Hepatocyte (in vitro differentiated cells): ENCODE results near the gene MIOX. TPM values are rescaled to one million over a fixed set of nuclear protein-coding genes. Genes with fewer than 3 reads are reported as not detected.

Experiments
- DNase-seq: peaks from one replicate; pipeline ENCODE4 v3.0.0-alpha.2; 2016; ENCODE audit warnings: low spot score
- H2AFZ ChIP-seq: fragments of 200-600 bp; sonication (generic); 2 replicates; pipeline ENCODE4 v1.6.0; 2016; ENCODE audit warnings: antibody characterized with exemption, mild to moderate bottlenecking
- H3K27ac ChIP-seq: fragments of 200-600 bp; sonication (generic); 2 replicates; pipeline ENCODE4 v1.5.1; 2016; ENCODE audit warnings: mild to moderate bottlenecking
- H3K27me3 ChIP-seq: fragments of 200-600 bp; sonication (generic); 2 replicates; pipeline ENCODE4 v1.6.1; 2016
- H3K36me3 ChIP-seq: fragments of 200-600 bp; sonication (generic); replicated peaks from 2 replicates; pipeline ENCODE4 v1.5.1; 2016; ENCODE audit warnings: low read depth; ENCODE audit not compliant: insufficient read depth
- H3K4me1 ChIP-seq: fragments of 200-600 bp; sonication (generic); 2 replicates; pipeline ENCODE4 v1.5.1; 2016; ENCODE audit warnings: mild to moderate bottlenecking, moderate library complexity; ENCODE audit not compliant: insufficient read depth
- H3K4me2 ChIP-seq: fragments of 200-600 bp; sonication (generic); 2 replicates; pipeline ENCODE4 v1.6.0; 2016
- H3K4me3 ChIP-seq: fragments of 200-600 bp; sonication (generic); 2 replicates; pipeline ENCODE4 v1.5.1; 2016; ENCODE audit warnings: mild to moderate bottlenecking
- H3K79me2 ChIP-seq: fragments of 200-600 bp; sonication (generic); 2 replicates; pipeline ENCODE4 v1.6.0; 2017; ENCODE audit warnings: mild to moderate bottlenecking
- H3K9me2 ChIP-seq: fragments of 200-600 bp; sonication (generic); replicated peaks from 2 replicates; pipeline ENCODE4 v1.6.0; 2017; ENCODE audit warnings: mild to moderate bottlenecking; ENCODE audit not compliant: insufficient read depth
- H3K9me3 ChIP-seq: fragments of 200-600 bp; sonication (generic); 2 replicates; pipeline ENCODE4 v1.5.1; 2016; ENCODE audit warnings: low read depth, mild to moderate bottlenecking
- H4K20me1 ChIP-seq: fragments of 200-600 bp; sonication (generic); 2 replicates; pipeline ENCODE4 v1.6.0; 2016; ENCODE audit warnings: mild to moderate bottlenecking; ENCODE audit not compliant: insufficient read depth, poor library complexity, severe bottlenecking
- CTCF ChIP-seq: fragments of 200-600 bp; sonication (generic); IDR thresholded peaks from 2 replicates; pipeline ENCODE4 v1.5.1; 2016; ENCODE audit warnings: antibody characterized with exemption, mild to moderate bottlenecking; ENCODE audit not compliant: poor library complexity
- EZH2 ChIP-seq: fragments of 200-600 bp; sonication (generic); IDR thresholded peaks from 2 replicates; pipeline ENCODE4 v1.6.1; 2016; ENCODE audit warnings: antibody characterized with exemption, mild to moderate bottlenecking, borderline replicate concordance
- EZH2phosphoT487 ChIP-seq: fragments of 200-600 bp; sonication (generic); IDR thresholded peaks from one replicate; pipeline ENCODE4 v1.6.1; 2018; ENCODE audit warnings: antibody characterized with exemption, mild to moderate bottlenecking, low read depth, moderate library complexity; ENCODE audit not compliant: unreplicated experiment, severe bottlenecking
- WGBS: methylation state at CpG from one replicate; pipeline ENCODE4 v1.1.6; 2016; ENCODE audit warnings: low lambda C conversion rate; ENCODE audit errors: missing lambda C conversion rate; 5-methylcytosine and 5-hydroxymethylcytosine counted together
- polyA plus RNA-seq: library from polyadenylated mRNA; unstranded; fragments of >200 nt; fragmentation: Nextera tagmentation; extraction: Ambion mirVana; gene quantifications from 2 replicates; pipeline ENCODE4 v1.2.1, GENCODE V29; 2016
- total RNA-seq: library from RNA; depleted of rRNA; stranded (reverse); fragments of >200 nt; gene quantifications from 2 replicates; pipeline ENCODE4 v1.2.3, GENCODE V29; 2014

MIOX gene
- total and polyA plus RNA-seq, 2 experiments from 2014 or later = not detected

DNA sequence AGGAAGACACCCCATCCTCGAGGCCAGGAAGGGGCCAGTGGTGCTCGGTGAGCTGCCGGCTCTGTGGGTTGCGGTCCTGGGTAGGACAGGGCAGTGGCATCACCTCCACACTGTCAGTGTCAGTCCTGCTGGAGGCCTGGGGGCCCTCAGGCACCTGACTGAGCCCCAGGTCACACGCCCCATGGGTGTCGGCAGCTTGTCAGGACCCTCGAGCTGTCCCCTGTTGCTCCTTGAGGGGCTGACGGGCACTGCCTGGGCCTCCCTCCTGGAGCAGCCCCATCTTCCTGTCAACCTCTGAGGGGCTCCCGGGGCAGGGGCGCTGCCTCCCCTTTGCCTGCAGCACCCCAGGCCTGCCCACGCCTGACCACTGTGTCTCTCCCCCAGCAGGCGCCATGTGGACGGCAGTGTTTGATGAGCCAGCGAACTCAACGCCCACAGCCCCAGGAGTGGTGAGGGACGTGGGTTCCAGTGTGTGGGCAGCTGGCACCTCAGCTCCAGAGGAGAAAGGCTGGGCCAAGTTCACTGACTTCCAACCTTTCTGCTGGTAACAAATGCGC, 47.3 kb upstream of the MIOX start:
- Histone ChIP-seq H3K27me3 (no peaks in the 10 kb centered on the region), H3K36me3 (no peaks in the 10 kb centered on the region), H3K9me3 (no peaks in the 10 kb centered on the region), H3K79me2 (no peaks in the 10 kb centered on the region), H3K9me2 (no peaks in the 10 kb centered on the region), H3K4me3 (no peak overlapping the region), H2AFZ (no peak overlapping the region), H4K20me1 (no peaks in the 10 kb centered on the region), H3K27ac (no peak overlapping the region), H3K4me1 (no peaks in the 10 kb centered on the region), H3K4me2 (no peak overlapping the region)
- WGBS = 97% methylated on average over 17 of the region's 17 CpGs
- no peak for DNase-seq
- TF ChIP-seq CTCF (no peak), EZH2 (no peak), EZH2phosphoT487 (no peak)

DNA sequence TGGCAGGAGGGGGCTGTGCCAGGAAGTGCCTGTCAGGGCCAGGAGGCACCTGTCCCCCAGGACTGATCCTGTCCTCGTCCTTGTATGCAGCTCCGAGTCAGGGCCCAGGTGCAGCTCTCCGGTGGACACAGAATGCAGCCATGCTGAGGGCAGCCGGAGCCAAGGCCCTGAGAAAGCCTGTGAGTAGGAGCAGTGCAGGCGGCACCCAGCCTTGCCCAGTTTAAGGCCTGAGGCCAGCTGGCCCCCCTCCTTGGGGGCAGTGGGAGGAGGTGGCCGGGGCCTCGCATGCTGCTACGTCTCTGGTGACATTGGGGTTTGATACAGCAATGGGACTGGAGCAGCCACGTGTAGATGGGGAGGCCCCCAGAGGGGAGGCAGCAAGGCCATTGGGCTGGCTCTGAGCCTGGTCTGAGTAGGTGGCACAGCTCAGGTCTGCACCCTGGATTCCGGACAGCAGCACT, 46.8 kb upstream of the MIOX start:
- no peaks in the 10 kb centered on the region for H3K79me2 ChIP-seq
- H3K27ac ChIP-seq = no peak overlapping the region
- no peak overlapping the region for H3K4me2 ChIP-seq
- no peak overlapping the region for H3K4me3 ChIP-seq
- H2AFZ ChIP-seq = no peak overlapping the region
- no peaks in the 10 kb centered on the region for H3K9me2 ChIP-seq
- no peak for TF ChIP-seq CTCF
- no peak for TF ChIP-seq EZH2
- no peak for TF ChIP-seq EZH2phosphoT487
- no peaks in the 10 kb centered on the region for H3K36me3 ChIP-seq
- H4K20me1 ChIP-seq = no peaks in the 10 kb centered on the region
- H3K9me3 ChIP-seq = no peaks in the 10 kb centered on the region
- H3K27me3 ChIP-seq = no peaks in the 10 kb centered on the region
- no peak for DNase-seq
- WGBS = 93% methylated on average over 10 of the region's 10 CpGs
- H3K4me1 ChIP-seq = no peaks in the 10 kb centered on the region

GRCh38 chr22:50440544-50441249, 46.0 kb upstream of the MIOX start:
- no peak for DNase-seq
- H3K4me1 ChIP-seq = no peaks in the 10 kb centered on the region
- no peak overlapping the region for H3K4me3 ChIP-seq
- TF ChIP-seq EZH2 = no peak
- TF ChIP-seq EZH2phosphoT487 = no peak
- TF ChIP-seq CTCF = no peak
- no peak overlapping the region for H3K4me2 ChIP-seq
- H3K9me2 ChIP-seq = no peaks in the 10 kb centered on the region
- H3K27ac ChIP-seq = no peak overlapping the region
- no peaks in the 10 kb centered on the region for H4K20me1 ChIP-seq
- WGBS = 93% methylated on average over 16 of the region's 26 CpGs
- no peaks in the 10 kb centered on the region for H3K9me3 ChIP-seq
- H3K79me2 ChIP-seq = no peaks in the 10 kb centered on the region
- H2AFZ ChIP-seq = no peak overlapping the region
- H3K27me3 ChIP-seq = no peaks in the 10 kb centered on the region
- H3K36me3 ChIP-seq = no peaks in the 10 kb centered on the region
